IMR-90 (cell line): ENCODE measurements around the gene ZNF570. TPM values are rescaled to one million over a fixed set of nuclear protein-coding genes. Genes with fewer than 3 reads are reported as not detected.

Experiments used
- ATAC-seq: fragments of 200-7000 bp; cut with Tn5 transposase; 2 replicates; pipeline ENCODE4 v1.9.1; 2020; ENCODE audit warnings: low read depth, mild to moderate bottlenecking, moderate library complexity
- BruUV-seq: library from RNA; stranded (reverse); fragments of 400-500 nt; replicated peaks from 2 replicates; lab custom pipeline; 2021; lab: Mats Ljungman, UMichigan
- CTCF ChIA-PET: fragments of 300-600 bp; formaldehyde crosslinking; extraction: SDS; loops from one replicate; lab custom pipeline; 2021; ENCODE audit warnings: antibody characterized with exemption; lab: Yijun Ruan, JAX
- POLR2A ChIA-PET: fragments of 300-600 bp; sonication (Branson Sonifier 250); formaldehyde crosslinking; loops from one replicate; lab custom pipeline; 2022; ENCODE audit warnings: antibody characterized with exemption; ENCODE audit not compliant: unreplicated experiment; lab: Charles Lee
- DNase-seq: peaks from one replicate; pipeline ENCODE4 v3.0.0; 2013
- H2AFZ ChIP-seq: replicated peaks from 2 replicates; pipeline ENCODE3; 2013; ENCODE audit warnings: low read length, mild to moderate bottlenecking; ENCODE audit not compliant: poor library complexity
- H2AK5ac ChIP-seq: 2 replicates; pipeline ENCODE4 v1.6.1; 2013; ENCODE audit warnings: low read depth, low read length, inconsistent platforms
- H2AK9ac ChIP-seq: replicated peaks from 2 replicates; pipeline ENCODE3; 2013; ENCODE audit warnings: mild to moderate bottlenecking, low read depth, low read length, moderate library complexity; ENCODE audit not compliant: poor library complexity
- H2BK120ac ChIP-seq: 2 replicates; pipeline ENCODE4 v1.6.1; 2013; ENCODE audit warnings: low read depth, low read length, inconsistent platforms
- H2BK15ac ChIP-seq: 3 replicates; pipeline ENCODE4 v1.6.1; 2013; ENCODE audit warnings: low read depth, low read length, inconsistent platforms
- H2BK20ac ChIP-seq: 2 replicates; pipeline ENCODE4 v1.6.1; 2013; ENCODE audit warnings: low read depth, mild to moderate bottlenecking, inconsistent platforms, low read length, moderate library complexity
- H2BK5ac ChIP-seq: 2 replicates; pipeline ENCODE4 v1.6.1; 2013; ENCODE audit warnings: mild to moderate bottlenecking, low read depth, low read length, inconsistent platforms; ENCODE audit not compliant: poor library complexity, severe bottlenecking
- H3K14ac ChIP-seq: replicated peaks from 2 replicates; pipeline ENCODE4 v1.6.1; 2013; ENCODE audit warnings: low read depth, low read length, inconsistent platforms
- H3K18ac ChIP-seq: 2 replicates; pipeline ENCODE4 v1.6.1; 2013; ENCODE audit warnings: low read depth, low read length, control low read depth
- H3K23ac ChIP-seq: 2 replicates; pipeline ENCODE4 v1.6.1; 2013; ENCODE audit warnings: low read depth, low read length, inconsistent platforms
- H3K27ac ChIP-seq: 2 replicates; pipeline ENCODE4 v1.5.1; 2013; ENCODE audit warnings: mild to moderate bottlenecking, control low read depth, low read length; ENCODE audit not compliant: insufficient read depth
- H3K27me3 ChIP-seq: 2 replicates; pipeline ENCODE4 v1.6.1; 2013; ENCODE audit warnings: low read length; ENCODE audit not compliant: control insufficient read depth, insufficient read depth
- H3K36me3 ChIP-seq: 2 replicates; pipeline ENCODE4 v1.6.1; 2013; ENCODE audit warnings: low read length, mixed read lengths; ENCODE audit not compliant: control insufficient read depth, insufficient read depth
- H3K4ac ChIP-seq: 2 replicates; pipeline ENCODE4 v1.6.1; 2013; ENCODE audit warnings: low read depth, low read length, inconsistent platforms
- H3K4me1 ChIP-seq: 2 replicates; pipeline ENCODE4 v1.6.1; 2013; ENCODE audit warnings: low read length, mixed read lengths; ENCODE audit not compliant: control insufficient read depth, insufficient read depth
- H3K4me2 ChIP-seq: 2 replicates; pipeline ENCODE4 v1.6.1; 2013; ENCODE audit warnings: low read depth, mild to moderate bottlenecking, control low read depth, low read length, moderate library complexity
- H3K4me3 ChIP-seq: 2 replicates; pipeline ENCODE4 v1.5.1; 2013; ENCODE audit warnings: low read depth, mild to moderate bottlenecking, control low read depth, low read length, moderate library complexity; ENCODE audit not compliant: insufficient read depth
- H3K56ac ChIP-seq: 2 replicates; pipeline ENCODE4 v1.6.1; 2013; ENCODE audit warnings: low read length, inconsistent platforms; ENCODE audit not compliant: insufficient read depth; ENCODE audit errors: extremely low read depth
- H3K79me1 ChIP-seq, 2 experiments: 2 replicates each; pipeline ENCODE4 v1.6.1; 2013; ENCODE audit warnings: low read length in 2 of 2, inconsistent platforms in 1 of 2, low read depth in 1 of 2
- H3K9ac ChIP-seq: 2 replicates; pipeline ENCODE4 v1.6.1; 2013; ENCODE audit warnings: low read depth, low read length, control low read depth
- H3K9me1 ChIP-seq: 2 replicates; pipeline ENCODE4 v1.6.1; 2013; ENCODE audit warnings: low read length, inconsistent platforms; ENCODE audit not compliant: insufficient read depth
- H3K9me3 ChIP-seq: 2 replicates; pipeline ENCODE4 v1.6.1; 2013; ENCODE audit warnings: low read length; ENCODE audit not compliant: control insufficient read depth, insufficient read depth
- H4K20me1 ChIP-seq: 2 replicates; pipeline ENCODE4 v1.6.1; 2013; ENCODE audit warnings: low read length, inconsistent platforms; ENCODE audit not compliant: insufficient read depth
- H4K5ac ChIP-seq: 2 replicates; pipeline ENCODE4 v1.6.1; 2013; ENCODE audit warnings: mild to moderate bottlenecking, low read depth, low read length, control low read depth
- H4K8ac ChIP-seq, 2 experiments: 2 replicates each; pipeline ENCODE4 v1.6.1; 2013; ENCODE audit warnings: low read depth in 2 of 2, low read length in 2 of 2, control low read depth in 1 of 2, inconsistent platforms in 1 of 2
- H4K91ac ChIP-seq: 2 replicates; pipeline ENCODE4 v1.6.1; 2013; ENCODE audit warnings: low read depth, low read length, inconsistent platforms; ENCODE audit not compliant: insufficient read depth
- CTCF ChIP-seq: conservative IDR thresholded peaks from 2 replicates; pipeline ENCODE4 v1.5.1; 2012; ENCODE audit warnings: mild to moderate bottlenecking, low read depth, low read length, improper control_type of control experiment
- POLR2A ChIP-seq: IDR thresholded peaks from 2 replicates; pipeline ENCODE4 v1.6.1; 2012; ENCODE audit warnings: mild to moderate bottlenecking, low read depth, low read length
- RCOR1 ChIP-seq: IDR thresholded peaks from 2 replicates; pipeline ENCODE4 v1.6.1; 2012; ENCODE audit warnings: mild to moderate bottlenecking, low read length, improper control_type of control experiment; ENCODE audit not compliant: insufficient replicate concordance
- WGBS, 2 experiments: methylation state at CpG; one replicate each; pipeline versions ENCODE4 v1.1.5 to v1.1.7; 2013; ENCODE audit warnings: missing lambda C conversion rate in 2 of 2; ENCODE audit not compliant: insufficient read length in 1 of 2; ENCODE audit errors: extremely low coverage in 2 of 2; 5-methylcytosine and 5-hydroxymethylcytosine counted together
- dilution Hi-C: fragments of 300-500 bp; cut with HindIII; formaldehyde crosslinking; loops from one replicate; pipeline ENCODE4 v1.14.3; 2018; ENCODE audit warnings: low sequenced_read_pairs; ENCODE audit not compliant: unreplicated experiment
- in situ Hi-C: fragments of 300-500 bp; cut with MboI; formaldehyde crosslinking; loops from 3 replicates; pipeline ENCODE4 v1.14.3; 2019; ENCODE audit warnings: low sequenced_read_pairs, inconsistent platforms, mixed read lengths
- intact Hi-C: fragments of 100-400 bp; cut with micrococcal nuclease; formaldehyde crosslinking; loops from 2 replicates; pipeline ENCODE4 v1.10.0; 2022
- polyA plus RNA-seq, 3 experiments: library from polyadenylated mRNA; depleted of rRNA; stranded (reverse); fragments of >200 nt; gene quantifications; 2 replicates each; pipeline ENCODE4 v1.2.3, GENCODE V29; 2012; ENCODE audit warnings: low replicate concordance in 1 of 3
- total RNA-seq: library from RNA; depleted of rRNA; stranded (reverse); fragments of >200 nt; gene quantifications from 2 replicates; pipeline ENCODE4 v1.2.3, GENCODE V29; 2012

The ZNF570 gene
- total and polyA plus RNA-seq, 2 of the 4 experiments (the other 2 are of a cell fraction), result 1.5 to 9.3 TPM

DNA sequence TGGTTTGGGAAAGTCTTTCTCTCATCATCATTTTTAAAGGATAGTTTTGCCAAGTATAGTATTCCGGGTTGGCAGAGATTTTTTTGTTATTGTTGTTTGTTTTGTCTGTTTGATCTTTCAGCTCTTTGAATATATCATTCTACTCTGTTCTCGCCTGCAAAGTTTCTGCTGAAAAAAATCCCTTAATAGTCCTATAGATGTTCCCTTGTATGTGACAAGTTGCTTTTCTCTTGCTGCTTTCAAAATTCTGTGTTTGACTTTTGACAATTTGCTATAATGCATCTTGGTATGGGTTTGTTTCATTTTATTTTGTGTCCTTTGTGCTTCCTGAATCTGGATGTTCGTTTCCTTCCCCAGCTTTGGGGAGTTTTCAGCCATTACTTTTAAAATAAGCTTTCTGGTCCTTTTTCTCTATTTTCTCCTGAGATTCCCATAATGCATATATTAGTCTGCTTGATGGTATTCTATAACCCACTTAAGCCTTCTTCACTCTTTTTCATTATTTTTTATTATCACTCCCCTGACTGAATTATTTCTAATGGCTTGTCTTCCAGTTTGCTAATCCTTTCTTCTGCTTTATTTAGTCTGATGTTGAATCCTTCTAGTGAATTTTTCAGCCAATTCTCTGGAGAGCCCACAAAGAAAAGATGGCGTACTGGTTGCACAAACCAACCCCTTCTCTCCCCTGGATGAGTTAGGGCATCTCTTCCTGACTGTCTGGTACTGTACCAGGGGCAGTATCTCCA lies 16.5 kb upstream of the ZNF570 start:
- intact Hi-C loops (no loop called here), dilution Hi-C loops (no loop called here), in situ Hi-C loops (no loop called here)
- no peaks in the 10 kb centered on the region for H3K4me1 ChIP-seq
- H4K91ac ChIP-seq, result no peak overlapping the region
- H3K9me1 ChIP-seq, result no peaks in the 10 kb centered on the region
- no peak overlapping the region for H3K23ac ChIP-seq
- no peak for ATAC-seq
- no peaks in the 10 kb centered on the region for H3K79me1 ChIP-seq
- no peak overlapping the region for H2BK15ac ChIP-seq
- DNase-seq, result no peak
- H4K20me1 ChIP-seq, result no peaks in the 10 kb centered on the region
- H3K18ac ChIP-seq, result no peak overlapping the region
- no peak overlapping the region for H4K8ac ChIP-seq
- H2AK9ac ChIP-seq, result no peak overlapping the region
- CTCF ChIA-PET, result no interaction called here
- no peak overlapping the region for H3K9ac ChIP-seq
- H3K56ac ChIP-seq, result no peak overlapping the region
- H3K14ac ChIP-seq, result no peak overlapping the region
- H3K27ac ChIP-seq, result no peak overlapping the region
- no peak overlapping the region for H2BK20ac ChIP-seq
- H2AK5ac ChIP-seq, result no peak overlapping the region
- no peaks in the 10 kb centered on the region for H3K27me3 ChIP-seq
- no peak overlapping the region for H3K4me2 ChIP-seq
- WGBS, 2 experiments, result no CpG with 5 or more reads among the region's 4 CpGs
- no peak overlapping the region for H2AFZ ChIP-seq
- no peak overlapping the region for H3K4ac ChIP-seq
- POLR2A ChIA-PET, result no interaction called here
- H4K5ac ChIP-seq, result no peak overlapping the region
- no TSS peak for BruUV-seq
- no peak overlapping the region for H2BK120ac ChIP-seq
- H3K9me3 ChIP-seq, result peaks cover 41% of the 10 kb centered on the region
- no peak for TF ChIP-seq RCOR1
- no peak for TF ChIP-seq CTCF
- no peak for TF ChIP-seq POLR2A
- peaks cover 6% of the 10 kb centered on the region; the same call in 1 of the 2 replicates for H3K36me3 ChIP-seq
- H2BK5ac ChIP-seq, result no peak overlapping the region
- no peak overlapping the region for H3K4me3 ChIP-seq
